Retinal pigment epithelial cell (primary cell): ENCODE data around the gene LAYN.

Experiments used
- DNase-seq: peaks from one replicate; pipeline ENCODE4 v3.0.0-alpha.2; 2010; ENCODE audit warnings: low read depth
- H3K4me3 ChIP-seq: 2 replicates; pipeline ENCODE4 v1.5.1; 2011; ENCODE audit warnings: mild to moderate bottlenecking, low read length, control low read depth, moderate library complexity
- TF ChIP-seq, protein P1 (sequence below): conservative IDR thresholded peaks from 2 replicates; pipeline ENCODE4 v1.5.1; 2011; ENCODE audit warnings: low read depth, low read length, control low read depth, inconsistent platforms

The LAYN gene

DNA sequence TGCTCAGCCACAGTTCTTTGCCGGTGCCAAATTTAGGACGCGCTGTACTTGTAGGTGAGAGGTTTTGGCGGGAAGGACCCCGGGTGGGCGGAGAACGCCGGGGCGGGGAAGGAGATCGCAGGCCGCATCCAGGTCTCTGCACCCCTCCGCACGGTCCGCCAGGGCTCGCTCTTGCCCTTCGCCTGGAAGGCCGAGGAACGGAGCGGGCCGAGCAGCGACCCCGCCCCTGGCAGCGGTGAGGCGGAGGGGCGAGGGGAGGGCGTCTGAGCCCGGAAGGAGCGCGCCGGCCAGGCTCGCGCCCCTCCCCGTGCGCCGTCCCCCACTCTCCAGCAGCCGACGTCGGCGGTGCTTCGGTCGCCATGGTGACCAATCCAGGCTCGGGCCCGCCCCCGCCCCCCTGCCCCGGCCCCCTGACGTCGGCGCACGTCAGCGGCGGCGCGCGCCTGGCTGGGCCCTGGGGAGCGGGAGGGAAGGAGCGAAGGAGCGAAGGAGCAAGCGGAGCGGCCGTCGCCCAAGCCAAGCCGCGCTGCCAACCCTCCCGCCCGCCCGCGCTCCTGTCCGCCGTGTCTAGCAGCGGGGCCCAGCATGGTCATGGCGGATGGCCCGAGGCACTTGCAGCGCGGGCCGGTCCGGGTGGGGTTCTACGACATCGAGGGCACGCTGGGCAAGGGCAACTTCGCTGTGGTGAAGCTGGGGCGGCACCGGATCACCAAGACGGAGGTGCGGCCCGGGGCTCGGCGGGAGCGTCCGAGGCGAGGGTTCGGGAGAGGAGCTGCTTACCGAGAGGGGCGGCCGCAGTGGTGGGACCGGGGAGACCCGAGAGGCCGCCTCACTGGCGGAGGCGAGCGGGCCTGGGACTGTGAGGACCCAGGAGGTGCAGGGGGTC, 61.7 kb downstream of the LAYN start, which contains the start of gene SIK2:
SIK2 (plus strand) TSS at position 471 of the 886 bp plus-strand sequence; CDS start at position 586, 115 bp downstream.
- DNase-seq: peak; percentile 79
- H3K4me3 ChIP-seq: peak within 1 kb of the TSS; percentile 88
- TF ChIP-seq, protein P1, sequence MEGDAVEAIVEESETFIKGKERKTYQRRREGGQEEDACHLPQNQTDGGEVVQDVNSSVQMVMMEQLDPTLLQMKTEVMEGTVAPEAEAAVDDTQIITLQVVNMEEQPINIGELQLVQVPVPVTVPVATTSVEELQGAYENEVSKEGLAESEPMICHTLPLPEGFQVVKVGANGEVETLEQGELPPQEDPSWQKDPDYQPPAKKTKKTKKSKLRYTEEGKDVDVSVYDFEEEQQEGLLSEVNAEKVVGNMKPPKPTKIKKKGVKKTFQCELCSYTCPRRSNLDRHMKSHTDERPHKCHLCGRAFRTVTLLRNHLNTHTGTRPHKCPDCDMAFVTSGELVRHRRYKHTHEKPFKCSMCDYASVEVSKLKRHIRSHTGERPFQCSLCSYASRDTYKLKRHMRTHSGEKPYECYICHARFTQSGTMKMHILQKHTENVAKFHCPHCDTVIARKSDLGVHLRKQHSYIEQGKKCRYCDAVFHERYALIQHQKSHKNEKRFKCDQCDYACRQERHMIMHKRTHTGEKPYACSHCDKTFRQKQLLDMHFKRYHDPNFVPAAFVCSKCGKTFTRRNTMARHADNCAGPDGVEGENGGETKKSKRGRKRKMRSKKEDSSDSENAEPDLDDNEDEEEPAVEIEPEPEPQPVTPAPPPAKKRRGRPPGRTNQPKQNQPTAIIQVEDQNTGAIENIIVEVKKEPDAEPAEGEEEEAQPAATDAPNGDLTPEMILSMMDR: peak; percentile 89

DNA sequence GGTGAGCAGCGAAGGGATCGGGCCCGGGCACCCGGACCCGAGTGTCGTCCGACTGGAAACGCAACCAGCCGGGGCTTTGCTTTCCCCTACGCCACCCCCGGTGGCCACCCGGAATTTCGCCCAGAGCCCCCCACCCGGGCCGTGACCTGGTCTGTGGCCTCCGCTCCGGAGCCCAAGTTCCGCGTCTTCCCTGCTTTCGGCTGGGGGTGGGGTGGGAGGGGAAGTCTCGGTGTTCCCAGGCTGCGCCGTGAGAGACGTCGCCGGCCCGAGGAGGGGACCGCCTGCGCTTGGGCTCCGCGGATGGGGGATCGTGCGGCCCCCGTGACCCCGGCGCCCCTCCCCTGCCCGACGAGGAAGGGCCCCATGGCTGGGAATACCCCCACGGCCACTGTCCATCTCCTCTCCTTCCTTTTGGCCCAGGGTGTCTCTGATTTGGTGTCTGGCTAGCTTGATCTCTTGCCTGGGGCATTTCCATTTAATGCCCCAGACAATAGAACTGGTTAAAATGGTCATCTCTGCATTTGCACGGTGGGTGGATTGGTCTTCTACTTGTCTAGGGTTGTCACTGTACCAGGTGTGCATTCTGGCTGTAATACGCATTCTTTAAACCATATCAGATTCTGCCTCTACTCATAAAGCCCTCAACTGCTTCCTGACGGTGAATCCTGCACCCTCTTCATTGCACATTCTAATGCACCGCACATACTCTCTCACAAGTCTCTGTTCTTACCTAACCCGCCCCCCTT, 62.5 kb downstream of the LAYN start:
- DNase-seq: no peak
- TF ChIP-seq, protein P1: no peak

DNA sequence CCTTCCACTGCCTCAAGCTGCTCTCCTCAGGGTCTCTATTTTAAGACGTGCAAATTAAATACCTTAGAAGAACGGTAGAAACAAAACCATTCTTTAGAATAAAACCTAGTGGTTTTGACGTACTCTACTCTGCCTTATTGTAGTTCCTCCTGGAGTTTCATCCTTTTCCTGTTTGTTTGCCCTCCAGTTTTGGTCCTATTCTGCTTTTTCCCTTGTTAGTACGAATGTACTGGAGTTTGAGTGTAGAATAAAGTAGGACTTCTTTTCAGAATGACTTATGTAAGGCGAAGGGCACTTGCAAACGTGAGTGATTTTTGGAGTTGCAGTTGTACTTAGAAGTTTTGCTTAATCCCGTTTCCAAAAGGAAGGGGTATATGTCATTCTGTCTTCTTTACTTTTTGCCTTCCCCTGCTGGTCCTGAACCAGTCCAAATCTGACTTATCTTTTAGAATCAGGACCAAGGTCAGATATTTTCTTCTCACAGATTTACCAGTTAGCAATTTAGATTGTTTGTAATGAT, 63.2 kb downstream of the LAYN start:
- peak overlapping the region; percentile 88 for H3K4me3 ChIP-seq
- TF ChIP-seq, protein P1: no peak

More for the DNA sequence above, 62.5 kb downstream of the LAYN start:
- peak overlapping the region; percentile 88 for H3K4me3 ChIP-seq

DNA sequence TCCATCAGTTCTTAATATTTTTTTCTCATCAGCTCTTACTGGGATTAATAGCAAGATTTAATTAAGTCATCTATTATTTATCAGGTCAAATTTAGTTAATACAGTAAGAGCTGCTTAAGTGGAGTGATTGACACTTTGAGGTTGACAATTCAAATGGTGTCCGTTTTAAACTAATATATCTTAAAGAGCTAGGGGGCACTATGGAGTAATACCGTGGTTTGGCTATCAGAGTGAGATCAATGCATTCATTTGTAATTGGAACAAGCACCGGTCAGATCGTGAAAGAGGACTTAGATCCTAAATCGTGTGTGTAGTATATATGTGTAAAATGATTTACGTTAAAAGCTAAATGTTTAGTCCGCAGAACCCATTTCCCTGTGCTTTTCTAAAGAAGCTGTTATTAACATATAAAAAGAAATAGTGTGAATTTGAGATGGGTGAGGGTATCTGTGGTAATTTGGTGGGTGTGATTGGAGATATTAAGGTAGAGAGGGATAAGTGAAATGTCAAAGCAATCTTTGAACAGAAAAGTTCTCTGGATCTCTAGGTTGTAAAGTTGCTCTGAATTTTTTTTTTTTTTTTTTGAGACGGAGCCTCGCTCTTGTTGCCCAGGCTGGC, 64.0 kb downstream of the LAYN start:
- H3K4me3 ChIP-seq: peak overlapping the region; percentile 88
- TF ChIP-seq, protein P1: peak; percentile 64
- DNase-seq: no peak

More for the DNA sequence above, 63.2 kb downstream of the LAYN start:
- DNase-seq: no peak

DNA sequence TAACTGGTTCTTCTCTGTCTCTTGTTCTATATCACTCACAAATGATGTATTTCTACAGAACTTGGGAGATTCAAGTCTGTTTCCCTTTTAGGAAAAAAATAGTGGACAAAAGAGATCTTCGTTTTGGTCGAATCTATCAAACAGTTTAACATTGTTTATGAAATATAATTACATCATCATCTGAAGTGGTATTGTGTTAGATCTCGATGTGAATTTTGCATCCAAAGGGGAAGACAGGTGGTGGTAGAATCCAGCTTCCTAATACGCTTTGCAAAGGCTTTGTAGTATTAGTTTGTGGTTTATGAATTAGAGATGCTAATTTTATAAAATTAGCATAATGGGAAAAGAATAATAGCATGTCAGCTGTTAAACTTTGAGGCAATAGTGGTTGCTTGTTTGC, 65.2 kb downstream of the LAYN start:
- H3K4me3 ChIP-seq: no peak overlapping the region
- TF ChIP-seq, protein P1: no peak
- no peak for DNase-seq

DNA sequence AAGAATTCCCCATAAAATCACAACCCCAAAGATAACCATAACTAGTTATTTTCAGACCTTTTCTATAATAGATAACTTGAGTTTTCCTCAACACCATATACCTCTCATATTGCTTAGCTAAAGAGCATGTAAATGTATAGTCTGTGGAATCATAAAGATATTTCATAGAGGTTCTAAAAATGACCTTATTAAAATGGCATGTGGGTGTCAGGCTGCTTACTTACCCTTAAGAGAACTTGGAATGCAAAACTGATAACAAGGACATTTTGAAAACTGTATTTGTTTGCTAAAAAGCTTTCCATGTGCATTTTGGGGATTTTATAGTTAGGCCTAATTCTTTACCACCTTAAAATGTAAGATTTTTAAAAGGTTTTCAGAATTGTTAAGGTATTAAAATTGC, 66.5 kb downstream of the LAYN start:
- no peak for DNase-seq
- TF ChIP-seq, protein P1: no peak
- H3K4me3 ChIP-seq: no peak overlapping the region
